ENCODE results near the gene ITSN2.

Gene ITSN2

DNA sequence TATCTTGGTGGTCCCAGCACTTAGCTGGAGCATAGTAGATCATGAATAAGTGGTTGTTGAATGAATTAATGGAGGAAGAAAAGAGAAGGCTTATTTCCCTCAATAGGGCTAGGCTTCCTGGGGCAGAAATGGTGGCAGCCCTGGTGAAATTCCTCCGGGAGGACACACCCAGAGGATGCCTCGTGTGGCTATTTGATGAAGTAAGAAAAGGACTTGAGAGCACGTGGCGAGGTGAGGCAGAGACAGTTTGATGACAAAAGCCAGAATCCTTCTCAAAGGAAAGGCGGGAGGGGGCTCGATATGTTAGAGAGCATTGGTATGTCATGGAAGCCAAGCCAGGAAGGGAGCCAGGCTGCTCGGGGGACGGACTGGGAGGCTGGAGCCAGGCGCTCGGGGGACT is 170.8 kb downstream of the ITSN2 start:
- DNase-seq, result no peak

DNA sequence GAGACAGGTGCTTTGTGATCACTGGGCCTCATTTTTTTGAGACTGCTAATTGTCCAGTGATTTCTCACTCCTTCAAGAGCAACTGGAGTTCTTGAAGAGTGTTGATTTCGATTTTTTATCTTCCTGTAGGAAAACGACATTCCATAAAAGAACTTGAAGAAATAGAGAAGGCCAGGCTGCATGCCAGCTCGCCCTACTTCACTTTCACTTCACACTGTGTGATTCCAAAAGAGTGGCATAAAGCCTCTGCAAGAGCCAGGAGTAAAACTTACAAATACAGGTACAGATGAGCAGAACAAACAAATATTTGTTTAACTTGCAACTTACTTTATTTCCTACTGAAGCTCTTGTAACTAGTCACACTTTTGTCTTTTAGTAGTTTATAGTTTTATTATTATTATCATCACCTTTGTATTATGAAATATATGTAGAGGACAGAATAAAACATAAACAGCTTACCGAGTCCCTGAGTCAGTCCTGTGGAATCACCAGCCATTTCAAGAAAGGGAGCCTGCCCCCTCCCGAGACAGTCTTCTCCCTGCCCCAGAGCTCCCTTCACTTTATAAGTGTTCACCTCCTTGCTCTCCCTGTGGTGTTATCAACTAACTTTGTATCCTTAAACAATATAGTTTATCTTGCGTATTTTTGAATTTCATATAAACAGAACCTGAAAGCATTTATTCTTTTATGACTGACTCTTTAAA is 176.8 kb downstream of the ITSN2 start:
- DNase-seq, result no peak

DNA sequence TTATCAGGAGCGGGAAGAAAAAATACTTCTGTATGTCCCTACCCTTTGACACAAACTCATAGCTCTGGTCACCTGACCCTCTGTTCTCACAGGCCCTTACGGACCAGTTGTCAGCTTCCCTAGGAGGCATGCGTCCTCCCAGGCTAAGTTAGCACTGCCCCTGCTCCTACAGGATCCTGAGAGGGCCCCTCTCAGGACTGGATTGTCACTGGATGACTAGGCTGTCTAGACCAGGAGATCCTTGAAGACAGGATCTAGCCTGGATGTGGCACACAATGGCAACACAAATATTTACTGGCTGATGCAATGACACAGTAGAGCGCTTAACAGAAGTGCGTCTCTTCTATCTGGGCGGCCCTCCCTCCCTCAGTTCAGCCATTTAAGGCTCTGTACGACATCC is 177.8 kb downstream of the ITSN2 start:
- DNase-seq, result no peak

DNA sequence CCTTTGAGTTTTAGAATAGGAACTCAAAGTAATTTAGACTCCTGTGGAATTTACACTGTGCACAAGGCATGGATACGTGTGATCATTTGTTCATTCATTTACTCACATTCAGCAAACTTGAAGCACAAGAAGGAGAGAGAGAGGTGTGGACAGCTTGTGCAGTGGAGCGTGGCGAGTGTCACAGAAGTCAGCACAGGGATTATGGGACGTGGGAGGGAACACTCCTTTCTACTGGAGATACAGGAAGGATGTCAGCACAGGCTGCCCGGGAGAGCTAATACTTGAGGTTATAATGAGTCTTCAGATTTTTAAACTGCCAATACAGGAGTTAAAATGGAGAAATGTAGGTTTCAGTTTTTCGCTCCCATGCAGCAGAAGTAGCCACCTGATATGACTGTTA is 178.5 kb downstream of the ITSN2 start:
- no peak for DNase-seq

DNA sequence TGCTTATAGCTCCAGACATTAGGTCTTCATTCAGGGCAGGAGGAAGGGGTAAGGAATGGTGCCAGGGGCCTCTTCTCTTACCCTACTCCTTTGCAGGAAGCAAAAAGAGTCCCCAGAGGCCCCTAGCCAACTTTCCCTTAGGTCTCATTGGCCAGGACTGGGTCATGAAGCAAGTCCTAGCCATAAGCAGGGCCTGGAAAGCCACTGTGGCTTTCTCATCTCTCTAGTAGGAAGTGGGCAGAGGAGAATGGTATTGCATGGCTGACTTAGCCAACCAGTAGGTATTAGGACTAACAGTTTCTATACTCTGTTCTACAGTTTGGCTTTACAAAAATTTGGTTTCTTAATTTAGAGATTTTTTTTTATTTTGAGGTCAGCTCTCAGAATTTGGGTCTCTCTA is 180.7 kb downstream of the ITSN2 start:
- no peak for DNase-seq

DNA sequence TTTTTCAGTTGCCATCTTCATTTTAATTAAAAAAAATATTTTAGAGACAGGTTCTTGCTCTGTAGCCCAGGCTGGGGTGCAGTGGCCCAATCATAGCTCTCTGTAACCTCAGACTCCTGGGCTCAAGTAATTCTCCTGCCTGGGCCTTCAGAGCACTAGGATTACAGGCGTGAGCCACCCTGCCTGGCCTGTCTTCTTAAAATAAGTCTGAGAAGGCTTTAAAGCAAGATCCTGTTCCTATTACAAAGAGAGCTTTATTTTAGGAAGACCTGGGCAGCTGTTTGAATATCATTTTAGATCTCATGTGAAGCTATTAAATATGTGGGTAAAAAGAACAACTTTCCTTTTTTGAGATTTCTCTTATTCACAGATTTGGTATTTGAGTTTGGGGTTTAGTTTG is 184.0 kb downstream of the ITSN2 start:
- DNase-seq, result no peak

DNA sequence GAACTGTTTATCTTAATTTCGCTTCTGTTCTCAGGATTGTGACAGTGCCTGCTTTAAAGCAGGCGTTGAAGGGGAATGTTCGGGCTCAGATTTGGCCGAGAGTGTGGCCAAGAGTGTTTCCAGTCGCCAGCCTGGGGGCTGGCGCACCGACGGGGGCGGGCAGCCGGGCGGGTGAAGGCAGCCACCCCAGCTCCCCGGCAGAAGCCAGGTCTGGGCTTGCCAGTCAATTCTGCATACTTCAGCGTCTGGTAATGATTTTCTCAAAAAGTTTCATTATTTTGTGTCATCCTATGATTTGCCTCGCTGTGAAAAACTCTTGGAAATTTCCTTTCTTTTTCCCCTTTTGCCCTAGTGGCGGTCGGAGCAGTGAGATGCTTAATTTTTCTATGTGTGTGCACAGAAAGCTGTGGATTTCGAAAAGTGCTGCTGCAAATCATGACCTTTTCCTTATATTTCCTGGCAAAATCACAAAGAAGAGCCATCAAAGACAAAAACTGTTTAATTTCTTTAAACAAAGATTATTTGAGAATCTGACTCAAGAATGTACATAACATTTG is 184.6 kb downstream of the ITSN2 start:
- DNase-seq, result no peak

DNA sequence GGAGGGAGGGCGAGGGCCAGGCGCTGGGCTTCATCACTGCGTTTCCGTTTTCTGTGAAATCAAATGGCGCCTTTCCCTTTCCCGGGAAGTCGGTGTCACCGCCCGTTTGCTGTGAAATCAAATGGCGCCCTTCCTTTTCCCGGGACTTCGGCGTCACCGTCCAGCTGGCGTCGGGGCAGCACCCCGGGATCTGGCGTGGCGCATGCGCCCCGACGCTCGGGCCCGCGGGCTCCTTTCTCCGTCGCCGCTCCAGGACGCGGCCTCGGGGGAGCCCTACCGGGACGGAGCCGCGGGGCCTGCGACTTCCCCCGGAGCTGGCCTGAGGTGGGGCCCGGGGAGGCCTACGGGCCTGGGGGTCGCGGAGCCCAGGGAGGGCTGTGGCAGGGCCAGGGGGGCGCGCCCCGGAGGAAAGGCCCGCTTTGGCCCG is 185.5 kb downstream of the ITSN2 start, which contains the start of gene FAM228A:
Gene FAM228A (plus strand): TSS at position 203 of the 427 bp plus-strand sequence. CDS start 428 bp downstream, outside the sequence.
- no peak for DNase-seq

DNA sequence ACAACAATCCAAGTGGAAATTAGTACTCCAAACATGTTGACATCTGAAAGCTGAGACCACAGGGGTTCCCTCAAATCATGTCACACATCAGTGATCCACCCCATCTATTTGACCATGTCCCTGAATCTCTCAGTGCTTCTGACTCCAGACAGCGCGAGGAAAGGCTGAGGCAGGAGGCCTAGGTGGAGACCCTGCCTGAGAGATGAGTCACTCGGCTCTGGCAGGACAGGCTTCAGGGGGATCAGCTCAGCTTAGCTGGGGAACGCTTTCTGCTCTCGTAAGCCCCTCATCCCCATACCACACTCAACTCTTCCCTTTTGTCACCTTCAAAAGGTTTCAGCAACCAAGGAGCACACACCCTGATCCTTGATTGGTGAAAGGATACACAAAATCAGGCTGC is 191.3 kb downstream of the ITSN2 start:
- DNase-seq, result no peak

DNA sequence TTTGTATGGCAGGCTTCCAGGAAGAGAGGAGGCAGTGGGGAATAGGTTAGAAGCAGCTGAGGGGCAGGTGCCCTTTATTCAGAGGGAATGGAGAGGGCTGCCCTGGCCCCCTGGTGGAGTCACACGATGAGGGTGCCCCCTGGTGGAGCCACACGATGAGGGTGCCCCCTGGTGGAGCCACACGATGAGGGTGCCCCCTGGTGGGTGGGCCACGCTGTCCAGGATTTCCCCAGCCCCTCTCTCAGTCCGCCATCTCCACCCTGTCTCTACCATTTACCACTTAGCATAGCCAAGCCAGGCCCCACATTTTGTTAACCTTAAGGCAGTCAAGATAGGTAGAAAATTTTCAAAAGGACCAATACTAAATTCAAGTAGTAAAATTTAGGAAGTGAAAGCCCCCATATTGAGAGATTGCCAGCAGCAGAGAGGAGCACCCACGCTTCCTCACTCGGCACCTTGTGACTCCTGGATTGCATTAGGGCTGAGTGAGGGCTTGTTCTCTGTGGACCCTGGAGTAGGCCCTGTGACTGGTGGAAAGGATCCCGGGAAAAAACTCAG is 195.8 kb downstream of the ITSN2 start:
- no peak for DNase-seq

DNA sequence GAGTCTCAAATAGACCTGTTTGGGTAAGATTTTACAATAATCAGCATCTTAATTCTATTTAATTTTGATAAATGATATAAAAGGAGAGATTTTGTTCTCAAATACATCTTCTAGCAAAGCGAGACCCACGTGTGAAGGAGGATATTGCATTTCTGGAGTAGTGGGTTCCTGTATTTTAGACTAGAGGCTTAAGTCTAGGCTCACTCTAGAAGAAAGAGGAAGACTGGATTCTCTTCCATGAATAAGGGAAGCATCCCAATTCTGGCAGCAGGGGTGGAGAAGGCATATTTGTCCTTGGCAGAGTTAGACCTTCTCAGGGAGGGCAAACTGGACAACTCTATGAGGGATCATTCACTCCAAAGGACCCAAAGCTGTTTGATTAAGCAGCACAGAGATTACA is 196.7 kb downstream of the ITSN2 start:
- no peak for DNase-seq

DNA sequence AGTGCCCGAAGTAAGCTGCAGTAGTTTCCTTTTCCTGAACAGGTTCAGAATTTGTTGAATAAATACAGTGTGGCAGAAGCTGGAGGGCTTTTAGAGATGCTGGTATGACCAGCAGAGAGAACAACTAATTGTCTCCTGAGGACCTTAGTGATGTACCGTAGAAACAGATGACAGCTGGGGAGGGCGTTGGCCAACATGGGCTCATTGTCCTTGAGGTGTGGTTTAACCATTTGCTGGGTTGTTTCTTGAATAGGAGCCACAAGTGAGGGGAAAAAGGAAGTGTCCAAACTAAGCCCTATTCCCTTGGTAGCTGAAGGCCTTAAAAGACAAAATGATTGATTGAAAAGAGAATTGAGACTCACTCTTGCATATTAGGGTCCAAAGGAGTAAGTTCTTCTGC is 197.2 kb downstream of the ITSN2 start:
- DNase-seq, result no peak

DNA sequence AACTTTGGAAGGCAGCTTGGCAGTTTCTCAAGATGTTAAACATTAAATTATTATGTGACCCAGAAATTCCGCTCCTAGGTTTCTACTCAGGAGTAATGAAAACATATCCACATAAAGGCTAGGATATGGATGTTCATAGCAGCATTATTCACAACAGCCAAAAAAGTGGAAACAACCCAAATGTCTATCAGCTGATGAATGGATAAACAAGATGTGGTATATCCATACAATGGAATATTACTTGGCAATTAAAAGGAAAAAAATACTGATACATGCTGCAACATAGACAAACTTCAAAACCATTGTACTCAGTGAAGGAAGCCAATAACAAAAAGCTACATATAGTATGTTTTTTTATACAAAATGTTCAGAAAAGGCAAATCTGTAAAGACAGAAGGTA is 197.8 kb downstream of the ITSN2 start:
- no peak for DNase-seq

DNA sequence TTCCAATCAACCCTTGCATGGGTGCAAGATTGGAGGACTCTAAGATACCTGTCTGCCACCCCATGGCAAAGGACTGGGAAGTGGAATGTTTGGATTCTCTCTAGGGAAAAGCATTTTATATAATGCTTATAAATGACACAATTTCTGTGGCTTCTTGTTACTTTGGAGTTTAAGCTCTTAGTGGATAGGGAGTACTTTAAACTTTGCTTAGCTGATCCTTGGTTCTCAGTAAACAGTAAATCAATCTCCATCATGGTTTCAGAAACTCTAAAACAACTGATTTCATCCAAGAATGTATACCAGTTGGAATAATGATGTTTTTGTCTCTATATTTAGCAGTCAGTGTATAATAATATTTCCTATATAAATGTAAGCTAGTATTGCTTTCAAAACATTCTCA is 199.6 kb downstream of the ITSN2 start:
- no peak for DNase-seq

DNA sequence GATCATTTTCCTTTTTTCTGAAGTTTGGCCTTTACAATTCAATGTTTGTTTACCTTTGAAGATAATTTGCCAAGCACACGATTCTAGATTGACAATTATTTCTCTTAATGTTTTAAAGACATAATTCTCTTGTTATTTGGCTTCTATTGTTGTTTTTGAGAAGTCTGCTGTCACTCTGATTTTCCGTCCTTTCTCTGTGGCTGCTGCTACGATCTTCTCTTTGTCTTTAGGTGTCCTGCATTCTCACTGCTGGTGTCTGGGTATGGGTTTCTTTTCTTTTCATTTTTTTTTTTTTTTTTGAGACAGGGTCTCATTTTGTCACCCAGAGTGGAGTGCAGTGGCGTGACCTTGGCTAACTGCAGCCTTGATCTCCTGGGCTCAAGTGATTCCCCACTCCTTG is 200.6 kb downstream of the ITSN2 start:
- no peak for DNase-seq

DNA sequence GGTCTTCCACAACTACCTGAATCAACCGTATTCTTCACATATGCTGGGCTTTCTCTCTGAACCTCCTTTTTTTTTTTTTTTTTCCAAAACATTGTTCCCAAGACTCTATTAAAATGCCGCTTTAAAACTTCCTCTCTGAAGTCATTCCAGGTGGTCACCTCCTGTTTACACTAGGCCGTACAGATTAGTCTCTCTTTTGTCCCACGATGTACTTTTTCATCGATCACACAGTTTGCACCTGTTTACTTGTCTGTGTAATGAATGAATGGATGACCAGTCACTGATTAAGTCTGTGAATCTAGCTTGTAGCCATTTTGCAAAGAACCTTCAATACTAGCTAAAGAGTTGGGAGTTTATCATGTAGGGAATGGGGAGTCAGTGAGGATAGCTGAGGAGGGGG is 202.2 kb downstream of the ITSN2 start:
- DNase-seq, result no peak

DNA sequence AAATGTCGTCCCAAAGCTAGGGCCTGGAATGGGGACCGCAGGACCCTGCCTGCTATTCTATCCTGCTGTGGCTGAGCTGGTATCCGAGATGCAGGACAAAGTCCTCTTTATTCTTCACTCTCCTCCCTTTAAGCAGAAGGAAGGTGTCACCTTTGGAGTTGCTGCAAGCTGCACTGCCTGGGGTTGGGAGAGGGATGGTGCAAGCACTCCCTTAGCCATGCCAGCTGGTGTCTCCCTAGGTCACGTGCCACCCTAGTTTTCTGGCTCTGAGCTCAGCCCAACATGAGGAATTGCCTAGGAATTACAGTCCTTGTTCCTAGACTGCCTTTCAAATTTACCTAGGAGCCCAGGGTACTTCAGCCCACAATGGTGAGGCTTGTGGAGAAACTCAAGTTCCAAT is 206.9 kb downstream of the ITSN2 start:
- peak in 1 of 56 donors; percentile 4 for DNase-seq
